GM18517 (cell line): ENCODE results near the gene REXO5.
"Not testable (repeated sequence)": the region's sequence is repeated elsewhere in the genome, so short reads cannot be mapped to it uniquely, and the experiment has no call there.

Experiments
- ATAC-seq: cut with Tn5 transposase; IDR thresholded peaks from one replicate; pipeline ENCODE4 v1.9.1; 2021; ENCODE audit warnings: mild to moderate bottlenecking, moderate library complexity; ENCODE audit not compliant: unreplicated experiment

REXO5 gene

DNA sequence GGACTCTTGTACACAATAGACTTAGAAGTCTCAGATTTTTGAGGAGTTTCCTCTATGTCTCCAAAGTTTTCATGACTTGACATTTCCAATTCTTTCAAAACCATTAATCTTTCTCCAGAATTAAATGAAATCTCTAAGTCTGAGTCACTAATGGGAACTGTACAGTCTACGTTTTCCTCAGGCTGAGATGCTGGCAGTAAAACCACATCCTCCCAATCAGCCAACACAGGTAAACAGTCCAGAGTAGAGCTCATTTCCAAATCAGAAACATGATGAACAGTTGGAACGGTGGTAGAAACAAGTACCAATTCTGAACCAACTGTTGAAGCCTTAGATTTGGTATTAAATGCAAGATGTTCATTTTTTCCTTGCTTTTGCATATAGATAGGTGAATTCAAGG is 8.0 kb upstream of the REXO5 start:
- no peak for ATAC-seq

- ATAC-seq = no peak
Observed at GRCh38 chr16:20799599-20799998, 6.7 kb upstream of the REXO5 start.

- ATAC-seq = no peak
Observed at GRCh38 chr16:20801278-20801677, 5.0 kb upstream of the REXO5 start.

- ATAC-seq = no peak
Observed at GRCh38 chr16:20803192-20803560, 3.2 kb upstream of the REXO5 start.

GRCh38 chr16:20803561-20804214 is 2.6 kb upstream of the REXO5 start:
- ATAC-seq = no peak

DNA sequence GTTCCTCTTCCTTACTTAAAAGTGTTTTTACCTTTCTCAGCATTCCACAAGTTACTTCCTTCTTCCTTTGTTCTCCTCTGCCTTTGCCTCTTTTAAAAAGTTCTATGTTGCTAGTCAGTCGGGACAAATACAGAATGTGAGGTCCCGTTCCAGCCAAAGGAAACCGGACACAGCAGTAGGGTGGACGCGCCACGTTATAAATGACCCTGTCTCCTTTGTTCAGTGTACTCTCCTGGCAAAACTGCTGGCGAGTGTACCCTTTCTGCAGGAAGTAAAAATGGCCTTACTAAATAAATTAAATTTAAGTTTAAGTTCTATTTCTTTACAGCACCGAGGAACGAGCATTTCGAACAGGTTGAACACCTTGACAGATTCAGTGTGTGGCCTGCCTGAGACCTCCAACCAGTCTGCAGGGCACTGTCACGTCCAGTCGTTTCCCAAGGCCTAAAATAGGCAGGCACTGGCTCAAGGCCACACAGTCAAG is 601 bp upstream of the REXO5 start:
- not testable (repeated sequence) for ATAC-seq

- ATAC-seq = no peak
Observed at GRCh38 chr16:20807862-20808261, 1.5 kb downstream of the REXO5 start.

DNA sequence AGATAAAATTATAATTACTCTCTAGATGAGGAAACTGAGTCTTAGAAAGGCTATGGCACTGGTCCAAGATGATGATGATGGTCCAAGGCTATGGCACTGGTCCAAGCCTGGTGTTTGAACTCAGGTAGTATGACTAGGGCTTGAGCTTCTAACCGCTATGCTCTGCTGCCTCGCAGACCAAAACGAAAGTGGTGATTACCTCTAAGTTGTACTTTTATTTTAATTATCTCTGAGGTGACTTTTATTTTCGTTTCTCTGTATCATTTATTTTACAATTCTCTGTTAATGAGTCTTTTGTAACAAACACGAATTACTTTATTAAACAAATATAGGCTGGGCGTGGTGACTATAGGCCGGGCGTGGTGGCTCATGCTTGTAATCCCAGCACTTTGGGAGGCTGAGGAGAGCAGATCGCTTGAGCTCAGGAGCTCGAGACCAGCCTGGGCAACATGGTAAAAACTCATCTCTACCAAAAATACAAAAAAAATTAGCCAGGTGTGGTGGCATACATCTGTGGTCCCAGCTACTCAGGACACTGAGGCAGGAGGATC is 5.6 kb downstream of the REXO5 start:
- no peak for ATAC-seq

- no peak for ATAC-seq
Observed at GRCh38 chr16:20812510-20812909, 6.2 kb downstream of the REXO5 start.

DNA sequence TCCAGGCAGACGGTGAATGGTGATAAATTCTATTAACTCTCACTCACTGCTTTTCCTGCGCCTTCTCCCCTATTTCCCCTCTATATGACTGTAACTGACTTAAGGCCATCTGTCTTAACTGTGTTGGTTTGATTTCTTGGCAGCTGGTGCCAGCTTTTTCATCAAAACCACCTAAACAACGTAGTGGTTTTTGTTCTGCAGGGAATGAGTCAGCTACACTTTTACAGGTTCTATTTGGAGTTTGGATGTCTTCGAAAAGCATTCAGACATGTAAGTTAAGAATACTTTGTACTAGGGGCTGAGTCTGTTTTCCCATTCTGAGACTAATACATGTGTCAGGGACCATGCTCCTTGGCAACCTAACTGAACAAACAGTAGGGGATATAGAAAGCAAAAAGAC is 8.5 kb downstream of the REXO5 start:
- ATAC-seq = no peak

- ATAC-seq = no peak
Observed at GRCh38 chr16:20818929-20819585, 12.7 kb downstream of the REXO5 start.

GRCh38 chr16:20821682-20822081 is 15.4 kb downstream of the REXO5 start:
- no peak for ATAC-seq

- ATAC-seq = no peak
Observed at GRCh38 chr16:20822521-20823325, 16.4 kb downstream of the REXO5 start.

DNA sequence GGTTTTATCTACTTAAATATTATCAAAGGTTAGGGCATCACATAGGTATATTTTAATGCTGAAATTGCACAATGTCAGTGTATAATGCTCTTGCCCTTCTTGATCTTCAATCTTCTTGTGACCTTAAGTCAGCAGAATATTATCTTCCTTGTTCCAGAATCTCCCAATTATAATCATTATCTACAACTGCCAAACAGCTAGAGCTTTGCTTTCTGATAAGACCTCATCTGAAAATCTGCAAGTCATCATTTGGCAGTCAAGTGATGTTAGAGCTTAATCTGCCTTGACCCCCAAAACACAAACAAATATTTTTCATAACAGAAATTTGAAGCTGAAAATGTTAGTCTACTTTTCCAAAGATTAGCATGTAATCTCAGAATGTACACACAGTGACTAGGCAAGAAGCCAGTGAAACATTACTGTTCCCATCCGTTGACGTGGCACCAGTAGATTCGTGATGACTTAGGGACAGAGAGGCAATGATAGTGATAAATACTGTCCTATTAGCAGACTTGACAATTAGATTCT is 19.8 kb downstream of the REXO5 start:
- no peak for ATAC-seq

DNA sequence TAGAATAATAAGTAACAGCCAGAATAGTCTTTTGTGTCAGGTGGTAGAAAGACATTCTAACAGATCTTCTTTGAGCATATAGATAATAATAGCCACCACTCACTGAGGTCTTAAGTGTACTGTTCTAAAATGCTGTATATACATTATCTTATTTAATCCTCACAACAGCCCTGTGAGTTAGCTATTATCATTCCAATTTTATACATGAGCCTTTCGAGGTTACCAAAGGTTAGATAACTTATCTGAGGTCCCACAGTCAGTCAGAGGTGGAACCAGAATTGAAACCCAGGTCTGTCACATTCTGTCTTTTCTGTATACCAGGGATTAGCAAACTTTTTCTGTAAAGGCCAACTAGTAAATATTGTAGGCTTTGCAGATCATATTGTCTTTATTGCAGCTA is 23.2 kb downstream of the REXO5 start:
- no peak for ATAC-seq

GRCh38 chr16:20830372-20830771 is 24.0 kb downstream of the REXO5 start:
- no peak for ATAC-seq

- no peak for ATAC-seq
Observed at GRCh38 chr16:20833086-20833485, 26.8 kb downstream of the REXO5 start.

- ATAC-seq = no peak
Observed at GRCh38 chr16:20838240-20838639, 31.9 kb downstream of the REXO5 start.

- no peak for ATAC-seq
Observed at GRCh38 chr16:20839504-20839903, 33.2 kb downstream of the REXO5 start.

- no peak for ATAC-seq
Observed at GRCh38 chr16:20844054-20844453, 37.7 kb downstream of the REXO5 start.

- no peak for ATAC-seq
Observed at GRCh38 chr16:20844588-20844987, 38.3 kb downstream of the REXO5 start.
